ENCODE results near the gene ENTREP3.

DNA sequence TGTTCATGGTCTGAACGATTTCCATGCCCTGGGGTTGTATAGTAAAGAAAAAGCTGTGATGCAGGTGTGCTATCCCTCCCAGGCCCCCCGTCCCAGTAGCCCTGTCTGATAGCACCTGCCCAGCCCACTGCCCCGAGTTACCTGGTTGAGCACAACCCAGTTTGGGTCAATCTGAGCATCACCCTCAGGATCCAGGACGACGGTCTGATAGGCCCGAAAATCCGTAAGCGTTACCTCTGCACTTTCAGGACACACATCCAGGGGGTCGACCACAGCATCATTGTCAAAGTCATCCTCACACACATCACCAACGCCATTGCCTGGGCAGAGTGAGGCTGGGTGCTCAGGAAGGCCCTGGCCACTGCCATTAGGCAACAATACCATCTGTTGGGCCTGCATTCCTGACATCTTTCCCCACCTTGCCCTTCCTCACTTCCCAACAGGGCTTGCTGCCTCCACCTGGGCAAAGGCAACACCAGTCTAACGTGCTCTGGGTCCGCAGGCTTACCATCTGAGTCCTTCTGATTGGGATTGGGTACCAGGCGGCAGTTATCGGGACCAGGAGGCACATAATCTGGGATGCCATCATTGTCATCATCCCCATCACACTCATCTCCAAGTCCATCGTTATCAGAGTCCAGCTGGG, 57.3 kb downstream of the ENTREP3 start:
- TF ChIP-seq, protein P1, sequence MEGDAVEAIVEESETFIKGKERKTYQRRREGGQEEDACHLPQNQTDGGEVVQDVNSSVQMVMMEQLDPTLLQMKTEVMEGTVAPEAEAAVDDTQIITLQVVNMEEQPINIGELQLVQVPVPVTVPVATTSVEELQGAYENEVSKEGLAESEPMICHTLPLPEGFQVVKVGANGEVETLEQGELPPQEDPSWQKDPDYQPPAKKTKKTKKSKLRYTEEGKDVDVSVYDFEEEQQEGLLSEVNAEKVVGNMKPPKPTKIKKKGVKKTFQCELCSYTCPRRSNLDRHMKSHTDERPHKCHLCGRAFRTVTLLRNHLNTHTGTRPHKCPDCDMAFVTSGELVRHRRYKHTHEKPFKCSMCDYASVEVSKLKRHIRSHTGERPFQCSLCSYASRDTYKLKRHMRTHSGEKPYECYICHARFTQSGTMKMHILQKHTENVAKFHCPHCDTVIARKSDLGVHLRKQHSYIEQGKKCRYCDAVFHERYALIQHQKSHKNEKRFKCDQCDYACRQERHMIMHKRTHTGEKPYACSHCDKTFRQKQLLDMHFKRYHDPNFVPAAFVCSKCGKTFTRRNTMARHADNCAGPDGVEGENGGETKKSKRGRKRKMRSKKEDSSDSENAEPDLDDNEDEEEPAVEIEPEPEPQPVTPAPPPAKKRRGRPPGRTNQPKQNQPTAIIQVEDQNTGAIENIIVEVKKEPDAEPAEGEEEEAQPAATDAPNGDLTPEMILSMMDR (IDR thresholded peaks at IDR 0.05) = no peak
- TF ChIP-seq POLR2A (IDR thresholded peaks at IDR 0.05) (no peak), POLR2AphosphoS5 (IDR thresholded peaks at IDR 0.05) (no peak)
